Breast epithelium (tissue), 4 donors: ENCODE measurements around the gene TNS4. TPM values are rescaled to one million over a fixed set of nuclear protein-coding genes. Genes with fewer than 3 reads are reported as not detected.
A peak's percentile ranks its signal among the peaks of the same experiment; 100 is the strongest.

ENCODE experiments used
- DNase-seq, 2 donors: peaks; one replicate each; pipeline ENCODE4 v3.0.0-alpha.2; 2019; ENCODE audit warnings: low spot score in 2 of 2
- H3K27ac ChIP-seq, 2 donors: fragments of 200-600 bp; sonication (generic) in 1 of 2; one replicate each; pipeline ENCODE4 v1.5.1; 2016 to 2019; ENCODE audit warnings: mild to moderate bottlenecking in 1 of 2
- H3K27me3 ChIP-seq, 2 donors: fragments of 200-600 bp; sonication (generic) in 1 of 2; one replicate each; pipeline versions ENCODE4 v1.5.1 to v1.6.0; 2017 to 2019; ENCODE audit warnings: control low read depth in 1 of 2, mild to moderate bottlenecking in 1 of 2
- H3K36me3 ChIP-seq: fragments of 200-600 bp; one replicate; pipeline ENCODE4 v1.5.1; 2019
- H3K4me1 ChIP-seq, 2 donors: fragments of 200-600 bp; sonication (generic); one replicate each; pipeline ENCODE4 v1.5.1; 2016 to 2019; ENCODE audit warnings: control low read depth in 1 of 2
- H3K4me3 ChIP-seq, 3 donors: fragments of 200-600 bp; sonication (generic); 1 replicate in 2 of 3; 2 replicates in 1 of 3; pipeline ENCODE4 v1.5.1; 2016 to 2019; ENCODE audit warnings: mild to moderate bottlenecking in 3 of 3, moderate library complexity in 2 of 3
- H3K9me3 ChIP-seq, 2 donors: fragments of 200-600 bp; sonication (generic) in 1 of 2; one replicate each; pipeline ENCODE4 v1.5.1; 2016 to 2019; ENCODE audit warnings: control low read depth in 1 of 2
- CTCF ChIP-seq, 3 donors: fragments of 450-650 bp; IDR thresholded peaks; one replicate each; pipeline ENCODE4 v1.5.1; 2016 to 2017; ENCODE audit warnings: antibody characterized with exemption in 3 of 3, mild to moderate bottlenecking in 3 of 3, moderate library complexity in 3 of 3
- POLR2A ChIP-seq: fragments of 450-650 bp; IDR thresholded peaks from one replicate; pipeline ENCODE4 v1.6.1; 2016; ENCODE audit warnings: antibody characterized with exemption, mild to moderate bottlenecking, moderate library complexity
- POLR2AphosphoS5 ChIP-seq, 3 donors: sonication (generic); formaldehyde crosslinking; IDR thresholded peaks; one replicate each; pipeline ENCODE4 v1.6.1; 2017; ENCODE audit warnings: antibody characterized with exemption in 3 of 3
- intact Hi-C: fragments of 100-400 bp; cut with DNase I; formaldehyde crosslinking; loops from one replicate; pipeline ENCODE4 v1.15.1; 2023; ENCODE audit warnings: low total_unique reads
- total RNA-seq, 3 donors: library from RNA; depleted of rRNA; stranded (reverse); fragments of >200 nt; gene quantifications; one replicate each; pipeline ENCODE4 v1.1.0, GENCODE V29; 2016

The TNS4 gene
- total RNA-seq, 3 donors from 2014 or later, result 30.5 to 52.2 TPM; not detected in 1

GRCh38 chr17:40474419-40475002 is 26.9 kb downstream of the TNS4 start:
- H3K27ac ChIP-seq, result peak overlapping the region; percentile 29 to 63
- no peaks in the 10 kb centered on the region for H3K4me1 ChIP-seq
- H3K4me3 ChIP-seq, result no peak overlapping the region
- DNase-seq, result no peak
- intact Hi-C loops, result no loop called here
- peak in 2 of 3 donors; percentile 14 to 48 for TF ChIP-seq POLR2AphosphoS5 (IDR thresholded peaks at IDR 0.05)
- no peak for TF ChIP-seq POLR2A
- TF ChIP-seq CTCF (IDR thresholded peaks at IDR 0.05), result no peak
- H3K36me3 ChIP-seq, result no peaks in the 10 kb centered on the region
- H3K27me3 ChIP-seq, result no peaks in the 10 kb centered on the region
- H3K9me3 ChIP-seq, result no peaks in the 10 kb centered on the region

DNA sequence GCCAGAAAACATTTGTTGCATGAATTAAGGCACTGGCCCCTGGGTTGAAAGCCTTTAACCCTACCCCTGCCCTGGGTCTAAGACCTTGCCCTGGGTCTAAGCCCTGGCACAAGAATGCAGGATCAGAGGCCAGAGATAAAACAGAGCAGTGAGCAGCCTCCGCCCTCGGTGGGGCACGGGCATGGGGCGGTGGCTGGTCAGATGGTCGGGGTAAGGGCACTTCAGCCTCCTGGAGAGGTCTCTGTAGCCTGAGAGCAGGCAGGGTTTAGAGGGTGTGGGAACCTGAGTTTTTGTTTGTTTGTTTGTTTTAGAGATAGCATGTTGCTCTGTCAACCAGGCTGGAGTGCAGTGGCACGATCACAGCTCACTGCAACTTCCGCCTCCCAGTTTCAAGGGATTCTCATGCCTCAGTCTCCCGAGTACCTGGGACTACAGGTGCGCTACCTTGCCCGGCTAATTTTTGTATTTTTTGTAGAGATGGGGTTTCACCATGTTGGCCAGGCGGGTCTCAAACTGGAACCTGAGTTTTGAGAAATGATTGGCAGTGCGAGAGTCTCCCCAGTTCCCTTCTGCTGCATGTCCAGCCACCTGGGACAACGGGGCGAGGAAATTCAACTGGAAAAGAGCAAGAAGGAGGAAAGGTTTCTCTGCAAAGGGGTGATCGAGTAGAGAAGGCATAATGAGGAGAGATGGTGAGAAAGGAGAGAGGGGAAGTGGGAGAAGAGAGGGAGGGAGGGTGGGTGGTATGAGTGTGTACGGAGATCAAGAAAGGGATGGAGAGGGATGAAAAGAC is 27.7 kb downstream of the TNS4 start:
- H3K27ac ChIP-seq, result peak overlapping the region; percentile 29 to 63
- H3K36me3 ChIP-seq, result no peaks in the 10 kb centered on the region
- H3K4me3 ChIP-seq, result no peak overlapping the region
- no peaks in the 10 kb centered on the region for H3K9me3 ChIP-seq
- H3K4me1 ChIP-seq, result no peaks in the 10 kb centered on the region
- TF ChIP-seq POLR2AphosphoS5 (IDR thresholded peaks at IDR 0.05) (no peak), CTCF (IDR thresholded peaks at IDR 0.05) (no peak), POLR2A (no peak)
- intact Hi-C loops, result no loop called here
- H3K27me3 ChIP-seq, result no peaks in the 10 kb centered on the region
- no peak for DNase-seq

DNA sequence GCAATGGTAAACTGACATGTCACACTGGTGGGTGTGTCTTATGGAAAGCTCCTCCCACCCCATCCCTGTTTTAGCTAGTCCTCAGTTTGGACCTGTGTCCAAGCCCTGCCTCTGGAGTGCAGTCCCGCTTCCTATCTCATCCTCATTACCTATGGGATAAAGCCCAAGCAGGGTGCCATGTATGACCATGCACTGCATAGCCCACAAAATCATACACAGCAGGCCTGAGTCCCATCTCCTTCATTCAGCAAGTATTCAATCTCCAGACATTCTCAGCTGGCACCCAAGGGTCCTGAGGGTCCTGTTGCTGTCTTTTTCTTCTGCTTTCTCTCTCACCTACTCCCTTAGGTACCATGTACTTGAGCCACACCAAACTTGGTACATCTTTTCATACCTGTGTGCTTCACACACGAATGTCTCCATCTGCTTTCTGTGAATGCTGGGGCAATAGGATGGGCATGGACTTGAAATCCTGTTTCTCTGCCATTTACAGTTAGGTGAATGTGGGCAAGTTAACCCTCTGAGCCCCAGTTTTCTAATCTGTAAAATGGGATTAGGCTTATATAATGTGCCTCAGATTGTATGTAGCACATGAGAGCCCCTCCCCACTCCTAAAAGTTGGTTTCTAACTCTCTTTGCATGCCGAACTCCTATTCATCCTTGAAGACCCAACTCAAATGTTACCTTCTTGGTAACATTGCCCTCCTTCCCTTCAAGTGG is 28.5 kb downstream of the TNS4 start:
- intact Hi-C loops, result no loop called here
- no peak overlapping the region for H3K27ac ChIP-seq

DNA sequence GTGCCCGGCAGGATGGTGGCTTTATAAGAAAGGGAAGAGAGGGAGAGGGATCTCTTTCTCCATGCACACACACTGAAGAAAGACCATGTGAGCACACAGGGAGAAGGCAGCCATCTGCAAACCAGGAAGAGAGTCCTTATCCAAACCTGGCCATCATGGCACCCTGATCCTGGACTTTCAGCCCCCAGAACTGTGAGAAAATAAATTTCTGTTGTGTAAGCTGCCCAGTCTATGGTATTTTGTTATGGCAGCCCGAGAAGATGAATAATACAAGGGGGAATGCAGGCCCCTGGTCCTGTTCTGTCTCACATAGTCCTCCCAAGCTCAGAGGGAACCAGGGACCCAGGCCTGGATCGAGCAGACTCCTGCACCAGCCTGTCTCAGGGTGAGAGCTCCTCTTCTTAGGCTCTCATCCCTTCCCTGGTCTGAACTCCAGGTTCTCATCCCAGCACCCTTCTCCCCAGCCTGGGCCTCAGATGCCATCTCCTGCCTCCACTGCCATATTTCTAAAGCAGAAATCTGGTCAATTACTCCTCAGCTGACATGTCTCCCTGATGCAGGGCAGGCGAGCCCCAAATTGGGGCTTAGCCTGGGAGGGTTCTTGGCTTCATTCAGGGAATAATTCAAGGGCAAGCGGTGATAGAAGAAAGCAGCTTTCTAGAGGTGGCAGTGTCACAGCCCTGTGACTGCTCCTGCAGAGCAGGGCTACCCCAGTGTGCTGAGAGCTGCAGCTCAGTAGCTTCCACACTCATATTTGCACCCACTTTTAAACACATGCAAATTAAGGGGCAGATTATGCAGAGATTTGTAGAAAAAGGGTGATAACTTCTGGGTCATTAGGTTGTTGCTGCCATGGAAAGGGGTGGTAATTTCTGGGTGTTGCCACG is 29.3 kb downstream of the TNS4 start:
- Histone ChIP-seq H3K27ac (peak overlapping the region; percentile 61 to 62), H3K4me1 (no peaks in the 10 kb centered on the region), H3K9me3 (no peaks in the 10 kb centered on the region), H3K4me3 (no peak overlapping the region), H3K27me3 (no peaks in the 10 kb centered on the region), H3K36me3 (no peaks in the 10 kb centered on the region)
- no peak for DNase-seq
- TF ChIP-seq CTCF (IDR thresholded peaks at IDR 0.05) (no peak), POLR2AphosphoS5 (IDR thresholded peaks at IDR 0.05) (no peak), POLR2A (no peak)
- intact Hi-C loops, result no loop called here

More for the DNA sequence above, 28.5 kb downstream of the TNS4 start:
- TF ChIP-seq POLR2AphosphoS5 (IDR thresholded peaks at IDR 0.05), result no peak
- TF ChIP-seq CTCF (IDR thresholded peaks at IDR 0.05), result no peak
- TF ChIP-seq POLR2A, result no peak
- Histone ChIP-seq H3K4me1 (no peaks in the 10 kb centered on the region), H3K36me3 (no peaks in the 10 kb centered on the region), H3K4me3 (no peak overlapping the region), H3K27me3 (no peaks in the 10 kb centered on the region), H3K9me3 (no peaks in the 10 kb centered on the region)
- no peak for DNase-seq
